Astrocyte (in vitro differentiated cells and primary cell): ENCODE data around the gene CARD11.

Experiments used
- EZH2 ChIP-seq: IDR thresholded peaks from 2 replicates; pipeline ENCODE4 v1.6.1; 2012; ENCODE audit warnings: mild to moderate bottlenecking, low read length, inconsistent platforms; ENCODE audit not compliant: insufficient read depth
- TF ChIP-seq, protein P1 (sequence below): IDR thresholded peaks from 2 replicates; pipeline ENCODE4 v1.5.1; 2011; ENCODE audit warnings: low read depth, mild to moderate bottlenecking, inconsistent platforms, low read length, moderate library complexity; ENCODE audit not compliant: insufficient read depth

DNA sequence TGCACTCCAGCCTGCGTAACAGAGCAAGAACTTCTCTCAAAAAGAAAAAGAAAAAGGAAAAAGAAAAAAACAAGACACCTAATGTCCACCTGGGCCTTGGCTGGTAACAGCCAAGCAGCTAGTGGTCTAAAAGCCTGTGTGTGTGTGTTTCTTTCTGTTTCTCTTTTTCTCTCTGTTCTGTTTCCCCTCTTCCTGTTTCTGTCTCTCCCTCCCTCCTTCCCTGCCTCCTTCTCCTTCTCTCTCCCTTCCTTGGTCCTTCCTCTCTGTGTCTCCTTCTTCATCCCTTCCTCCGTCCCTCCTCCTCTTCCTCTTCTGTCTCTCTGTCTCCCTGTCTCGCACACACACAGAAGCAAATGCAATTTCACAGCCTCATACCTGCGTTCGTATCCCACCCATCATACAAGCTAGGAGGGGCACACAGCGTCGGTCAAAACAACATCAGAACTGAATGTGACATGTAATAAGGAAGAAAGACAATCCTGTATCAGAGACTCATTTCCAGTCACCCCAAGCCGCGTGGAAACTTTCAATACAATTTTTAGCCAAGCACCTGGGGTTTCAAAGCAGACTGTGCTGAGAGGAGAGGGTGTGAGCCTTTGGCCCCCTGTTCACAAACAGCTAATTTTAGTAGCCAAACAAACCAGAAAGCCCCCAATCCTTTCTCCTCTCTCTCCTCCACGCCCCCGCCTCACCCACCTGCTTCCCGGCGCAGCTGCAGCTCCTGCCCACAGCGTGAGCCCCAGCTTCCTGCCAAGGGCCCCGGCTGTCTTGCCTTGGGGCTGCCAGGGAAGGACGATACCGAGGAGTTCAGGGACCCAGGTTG, 149.3 kb downstream of the CARD11 start:
- TF ChIP-seq, protein P1, sequence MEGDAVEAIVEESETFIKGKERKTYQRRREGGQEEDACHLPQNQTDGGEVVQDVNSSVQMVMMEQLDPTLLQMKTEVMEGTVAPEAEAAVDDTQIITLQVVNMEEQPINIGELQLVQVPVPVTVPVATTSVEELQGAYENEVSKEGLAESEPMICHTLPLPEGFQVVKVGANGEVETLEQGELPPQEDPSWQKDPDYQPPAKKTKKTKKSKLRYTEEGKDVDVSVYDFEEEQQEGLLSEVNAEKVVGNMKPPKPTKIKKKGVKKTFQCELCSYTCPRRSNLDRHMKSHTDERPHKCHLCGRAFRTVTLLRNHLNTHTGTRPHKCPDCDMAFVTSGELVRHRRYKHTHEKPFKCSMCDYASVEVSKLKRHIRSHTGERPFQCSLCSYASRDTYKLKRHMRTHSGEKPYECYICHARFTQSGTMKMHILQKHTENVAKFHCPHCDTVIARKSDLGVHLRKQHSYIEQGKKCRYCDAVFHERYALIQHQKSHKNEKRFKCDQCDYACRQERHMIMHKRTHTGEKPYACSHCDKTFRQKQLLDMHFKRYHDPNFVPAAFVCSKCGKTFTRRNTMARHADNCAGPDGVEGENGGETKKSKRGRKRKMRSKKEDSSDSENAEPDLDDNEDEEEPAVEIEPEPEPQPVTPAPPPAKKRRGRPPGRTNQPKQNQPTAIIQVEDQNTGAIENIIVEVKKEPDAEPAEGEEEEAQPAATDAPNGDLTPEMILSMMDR = no peak
- no peak for TF ChIP-seq EZH2
